ENCODE results near the gene CACHD1.

- TF ChIP-seq CTCF (IDR thresholded peaks at IDR 0.05 in 8 of 11, conservative IDR thresholded peaks at IDR 0.05 in 3 of 11): no peak
- no peak for TF ChIP-seq POLR2AphosphoS5 (IDR thresholded peaks at IDR 0.05)
Observed at GRCh38 chr1:64484651-64485050, 14.7 kb downstream of the CACHD1 start.
